IgD-negative memory B cell (primary cell): Measurements from ENCODE around the gene MAPK8. TPM values are rescaled to one million over a fixed set of nuclear protein-coding genes. Genes with fewer than 3 reads are reported as not detected.

Source experiments
- H3K27ac Mint-ChIP-seq, 3 donors: one replicate each; pipeline ENCODE4 v1.8.0; 2020 to 2022; ENCODE audit warnings: mild to moderate bottlenecking in 3 of 3, mixed read lengths in 3 of 3, moderate library complexity in 1 of 3
- H3K27me3 Mint-ChIP-seq: one replicate; pipeline ENCODE4 v1.8.0; 2021; ENCODE audit warnings: mixed read lengths
- H3K36me3 Mint-ChIP-seq: one replicate; pipeline ENCODE4 v1.8.0; 2020; ENCODE audit warnings: mild to moderate bottlenecking, mixed read lengths
- H3K4me1 Mint-ChIP-seq, 3 donors: one replicate each; pipeline ENCODE4 v1.8.0; 2020 to 2022; ENCODE audit warnings: mixed read lengths in 3 of 3, mild to moderate bottlenecking in 1 of 3
- H3K4me3 Mint-ChIP-seq, 4 donors: one replicate each; pipeline ENCODE4 v1.8.0; 2020 to 2022; ENCODE audit warnings: mild to moderate bottlenecking in 4 of 4, mixed read lengths in 4 of 4, moderate library complexity in 3 of 4
- H3K9me3 Mint-ChIP-seq, 3 donors: one replicate each; pipeline ENCODE4 v1.8.0; 2020 to 2021; ENCODE audit warnings: mixed read lengths in 3 of 3, mild to moderate bottlenecking in 1 of 3
- polyA plus RNA-seq: library from polyadenylated mRNA; unstranded; fragments of 300-500 nt; fragmentation: Illumina TruSeq; gene quantifications from one replicate; pipeline ENCODE4 v1.2.3, GENCODE V29; 2021

The MAPK8 gene
- polyA plus RNA-seq, 1 donor from 2014 or later, result 9.3 TPM

DNA sequence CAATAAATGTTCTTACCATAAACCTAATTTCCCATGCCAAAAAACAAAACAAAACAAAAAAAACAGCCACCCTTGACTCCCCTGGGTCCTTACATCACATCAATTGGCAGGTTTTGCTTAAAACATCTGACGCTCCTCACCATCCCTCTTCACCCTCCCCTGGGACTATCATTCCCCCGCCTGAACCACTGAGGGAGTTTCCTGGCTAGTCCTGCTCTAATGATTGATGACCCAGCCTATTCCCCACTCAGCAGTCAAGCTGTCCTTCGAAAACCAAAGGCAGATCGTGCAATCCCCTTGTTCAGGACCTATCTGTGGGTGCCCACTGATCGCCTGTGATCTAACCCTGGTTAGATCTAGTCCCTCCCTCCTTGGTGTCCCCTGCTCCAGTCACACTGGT is 20.8 kb upstream of the MAPK8 start:
- no peaks in the 10 kb centered on the region for H3K27me3 Mint-ChIP-seq
- H3K4me1 Mint-ChIP-seq, result peaks cover 0 to 10% (median 6%) of the 10 kb centered on the region in 3 donors
- peaks cover 6 to 18% (median 7%) of the 10 kb centered on the region in 3 donors for H3K9me3 Mint-ChIP-seq
- peaks cover 8% of the 10 kb centered on the region for H3K36me3 Mint-ChIP-seq
- H3K27ac Mint-ChIP-seq, result peak overlapping the region in 1 of 3 donors; percentile 18
- peak overlapping the region in 1 of 4 donors; percentile 1 for H3K4me3 Mint-ChIP-seq

DNA sequence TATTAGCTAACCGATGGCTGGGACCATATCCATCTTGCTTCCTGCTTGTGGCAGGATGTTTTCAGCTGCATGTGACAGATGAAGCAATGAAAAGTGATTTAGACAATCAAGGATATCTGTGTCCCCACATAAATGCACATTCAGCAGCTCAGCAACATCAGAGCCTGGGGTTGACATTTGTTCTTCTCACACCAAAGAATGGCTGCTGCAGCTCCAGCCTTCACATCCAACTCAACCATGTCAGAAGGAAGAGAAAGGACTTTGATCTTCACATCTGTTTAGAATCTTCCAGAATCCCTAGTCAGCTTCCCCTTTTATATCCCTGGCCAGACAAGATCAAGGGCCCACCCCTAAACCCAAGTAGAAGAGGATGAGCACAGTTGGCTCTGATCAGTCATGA is 20.1 kb upstream of the MAPK8 start:
- Mint-ChIP-seq H3K4me1 (peaks cover 0 to 10% (median 6%) of the 10 kb centered on the region in 3 donors), H3K9me3 (peaks cover 4 to 14% (median 4%) of the 10 kb centered on the region in 3 donors), H3K27me3 (no peaks in the 10 kb centered on the region), H3K4me3 (no peak overlapping the region), H3K27ac (no peak overlapping the region), H3K36me3 (peaks cover 8% of the 10 kb centered on the region)

DNA sequence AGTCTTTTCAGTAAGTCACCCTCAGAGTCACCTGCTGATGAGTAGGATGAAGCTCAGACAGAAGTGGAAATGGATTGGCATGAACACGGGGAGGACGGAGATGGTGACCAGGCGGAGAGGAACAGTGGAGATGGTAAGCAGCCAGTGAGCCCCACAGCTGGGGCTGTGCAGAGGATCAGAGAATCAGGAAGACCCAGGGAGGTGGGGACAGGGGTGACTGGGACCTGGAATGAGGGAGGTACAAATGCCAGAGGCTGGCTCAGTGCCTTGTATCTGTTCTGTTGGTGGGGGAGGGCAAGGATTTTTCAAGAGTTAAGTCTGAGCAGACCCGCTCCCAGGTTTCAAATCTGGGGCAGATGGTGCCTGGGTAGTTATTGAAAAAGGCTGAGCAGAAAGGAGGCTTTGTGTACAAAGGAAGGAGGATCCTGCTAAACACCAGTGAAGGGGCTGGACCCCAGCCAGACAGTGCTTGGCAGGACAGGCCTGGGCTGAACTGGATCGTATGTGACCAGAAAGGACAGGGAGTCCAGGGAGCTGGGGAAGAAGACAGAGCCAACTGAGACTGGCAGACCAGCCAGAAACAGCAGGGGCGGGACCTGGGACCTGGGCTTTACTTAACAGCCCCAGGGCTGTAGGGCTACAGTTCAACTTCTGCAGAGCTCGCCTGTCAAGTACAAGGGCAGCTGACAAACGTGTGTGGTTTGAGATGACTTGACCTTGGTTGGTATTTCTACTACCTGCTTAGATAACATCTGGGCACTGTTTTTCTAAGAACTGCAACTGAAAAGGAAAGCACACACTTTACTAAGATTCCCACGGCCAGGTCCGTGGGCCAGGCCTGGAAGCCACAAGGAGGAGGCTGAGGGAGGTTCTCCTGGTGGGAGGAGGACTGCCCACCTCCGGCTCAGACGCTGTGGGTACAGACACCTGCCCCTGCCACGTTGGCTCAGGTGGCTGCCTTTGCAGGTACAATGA is 18.8 kb upstream of the MAPK8 start:
- H3K36me3 Mint-ChIP-seq, result peaks cover 8% of the 10 kb centered on the region
- H3K27ac Mint-ChIP-seq, result no peak overlapping the region
- H3K4me1 Mint-ChIP-seq, result peaks cover 0 to 9% (median 5%) of the 10 kb centered on the region in 3 donors
- no peaks in the 10 kb centered on the region for H3K27me3 Mint-ChIP-seq
- H3K9me3 Mint-ChIP-seq, result peaks cover 2 to 6% (median 4%) of the 10 kb centered on the region in 3 donors
- no peak overlapping the region for H3K4me3 Mint-ChIP-seq

DNA sequence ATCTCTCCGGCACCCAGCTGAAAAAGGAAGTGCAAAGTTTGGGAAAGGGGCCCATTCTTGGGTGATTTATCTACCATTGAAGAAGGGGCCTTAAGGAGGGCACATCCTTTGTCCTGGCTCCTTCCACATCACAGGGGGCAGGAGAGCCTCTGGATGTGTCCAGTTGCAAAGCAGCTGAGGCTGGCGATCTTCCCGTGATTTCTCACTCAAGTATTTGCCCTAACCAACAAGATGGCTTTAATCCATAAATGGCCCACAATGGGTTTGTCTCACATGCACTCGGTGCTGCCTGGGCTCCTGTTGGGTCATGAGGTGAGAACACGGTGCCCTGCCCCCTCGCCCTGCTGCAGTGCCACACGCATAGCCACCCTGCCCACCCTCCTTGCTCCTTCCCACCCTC is 17.8 kb upstream of the MAPK8 start:
- peaks cover 6% of the 10 kb centered on the region for H3K36me3 Mint-ChIP-seq

DNA sequence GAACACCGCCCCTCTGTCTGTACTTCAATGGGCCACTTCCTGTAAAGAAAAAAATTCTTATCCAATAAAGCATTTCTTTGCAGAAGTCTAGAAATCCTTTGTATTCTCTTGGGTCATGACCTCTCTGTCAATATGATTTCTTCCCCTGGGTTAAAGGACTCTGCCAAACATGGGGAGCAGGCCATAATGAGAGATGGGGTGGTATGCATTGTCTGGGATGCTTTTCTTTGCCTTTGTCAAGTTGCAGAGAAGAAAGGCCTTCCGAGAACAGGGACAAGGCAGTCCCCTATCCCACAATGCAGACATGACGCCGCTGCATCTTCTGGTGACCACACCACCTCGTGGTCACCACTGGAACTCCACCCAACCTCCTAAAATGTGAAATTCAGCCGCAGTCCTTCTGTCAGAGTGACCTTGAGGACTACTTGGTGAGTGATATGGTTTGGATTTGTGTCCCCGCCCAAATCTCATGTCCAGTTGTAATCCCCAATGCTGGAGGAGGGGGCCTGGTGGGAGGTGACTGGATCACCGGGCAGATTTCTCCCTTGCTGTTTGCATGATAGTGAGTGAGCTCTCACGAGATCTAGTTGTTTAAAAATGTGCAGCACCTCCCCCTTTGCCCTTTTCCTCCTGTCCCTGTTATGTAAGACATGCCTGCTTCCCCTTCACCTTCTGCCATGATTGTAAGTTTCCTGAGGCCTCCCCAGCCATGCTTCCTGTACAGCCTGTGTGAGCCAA is 16.8 kb upstream of the MAPK8 start:
- Mint-ChIP-seq H3K36me3 (peaks cover 5% of the 10 kb centered on the region), H3K4me1 (peaks cover 0 to 5% (median 4%) of the 10 kb centered on the region in 3 donors), H3K27me3 (no peaks in the 10 kb centered on the region), H3K9me3 (peaks cover 0 to 2% (median 0%) of the 10 kb centered on the region in 3 donors), H3K27ac (no peak overlapping the region), H3K4me3 (no peak overlapping the region)

More for the DNA sequence above, 17.8 kb upstream of the MAPK8 start:
- peaks cover 2 to 5% (median 3%) of the 10 kb centered on the region in 3 donors for H3K9me3 Mint-ChIP-seq
- H3K4me3 Mint-ChIP-seq, result no peak overlapping the region
- H3K4me1 Mint-ChIP-seq, result peaks cover 0 to 5% (median 4%) of the 10 kb centered on the region in 3 donors
- H3K27ac Mint-ChIP-seq, result no peak overlapping the region
- H3K27me3 Mint-ChIP-seq, result no peaks in the 10 kb centered on the region

DNA sequence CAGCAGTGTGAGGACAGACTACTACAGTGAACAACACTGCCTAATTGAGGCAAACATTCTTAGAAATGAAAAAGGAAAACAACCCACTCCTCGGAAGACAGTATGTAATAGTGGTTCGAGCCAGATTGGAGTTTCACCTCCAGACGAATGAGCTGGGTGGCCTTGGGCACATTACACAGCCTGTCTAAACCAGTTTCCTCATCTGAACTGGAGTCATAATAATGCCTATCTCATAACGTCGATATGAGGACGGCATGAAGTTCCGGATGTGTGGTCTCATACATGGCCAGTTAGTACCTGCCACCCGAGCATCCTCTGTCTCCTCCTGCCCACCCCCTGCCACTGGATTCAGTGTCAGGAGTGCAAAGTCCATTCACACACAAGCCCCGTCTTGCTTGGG is 16.2 kb upstream of the MAPK8 start:
- no peak overlapping the region for H3K27ac Mint-ChIP-seq
- H3K36me3 Mint-ChIP-seq, result peaks cover 5% of the 10 kb centered on the region
- H3K4me1 Mint-ChIP-seq, result peaks cover 0 to 5% (median 4%) of the 10 kb centered on the region in 3 donors
- no peak overlapping the region for H3K4me3 Mint-ChIP-seq
- H3K27me3 Mint-ChIP-seq, result no peaks in the 10 kb centered on the region
- H3K9me3 Mint-ChIP-seq, result no peaks in the 10 kb centered on the region

DNA sequence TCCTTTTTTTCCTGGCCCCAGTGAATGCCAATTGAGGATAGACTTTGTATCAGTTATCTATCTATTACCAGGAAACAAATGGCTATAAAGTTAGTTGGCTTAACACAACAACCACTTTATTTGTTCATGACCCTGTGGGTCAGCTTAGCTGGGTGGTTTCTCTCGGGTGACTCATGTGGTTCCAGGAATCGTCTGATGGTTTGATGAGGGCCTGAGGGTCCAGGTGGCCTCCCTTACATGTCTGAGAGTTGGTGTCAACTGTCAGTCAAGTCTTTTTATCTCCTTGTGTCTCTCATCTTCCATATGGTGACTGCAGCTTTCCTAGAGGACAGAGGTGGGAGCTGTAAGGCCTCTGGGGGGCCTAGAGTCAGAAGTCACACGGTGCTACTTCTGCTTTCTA is 15.3 kb upstream of the MAPK8 start:
- no peak overlapping the region for H3K27ac Mint-ChIP-seq

DNA sequence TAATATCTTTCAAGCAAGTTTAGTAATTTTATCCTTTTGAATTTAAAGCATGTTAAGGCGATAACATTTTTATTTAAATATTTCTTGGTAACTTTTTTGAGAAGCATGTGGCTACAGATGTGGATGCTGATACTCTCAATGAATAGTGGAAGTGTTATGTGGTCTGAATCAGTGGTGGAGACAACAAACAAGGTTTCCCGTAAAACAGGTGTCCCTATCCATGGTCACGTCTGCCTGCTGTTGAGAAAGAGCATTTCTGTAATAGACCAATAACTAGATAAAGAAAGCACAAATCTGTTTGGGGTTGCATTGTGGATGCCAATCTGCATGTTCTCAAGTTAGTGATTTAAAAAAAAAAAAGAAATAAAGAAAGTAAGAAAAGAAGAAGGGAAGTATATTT is 13.9 kb upstream of the MAPK8 start:
- Mint-ChIP-seq H3K9me3 (no peaks in the 10 kb centered on the region), H3K36me3 (peaks cover 3% of the 10 kb centered on the region), H3K27ac (no peak overlapping the region), H3K4me1 (peaks cover 0 to 4% (median 3%) of the 10 kb centered on the region in 3 donors), H3K27me3 (peaks cover 2% of the 10 kb centered on the region), H3K4me3 (no peak overlapping the region)

More for the DNA sequence above, 15.3 kb upstream of the MAPK8 start:
- Mint-ChIP-seq H3K9me3 (no peaks in the 10 kb centered on the region), H3K27me3 (no peaks in the 10 kb centered on the region), H3K36me3 (peaks cover 3% of the 10 kb centered on the region), H3K4me3 (no peak overlapping the region), H3K4me1 (peaks cover 0 to 4% (median 3%) of the 10 kb centered on the region in 3 donors)

DNA sequence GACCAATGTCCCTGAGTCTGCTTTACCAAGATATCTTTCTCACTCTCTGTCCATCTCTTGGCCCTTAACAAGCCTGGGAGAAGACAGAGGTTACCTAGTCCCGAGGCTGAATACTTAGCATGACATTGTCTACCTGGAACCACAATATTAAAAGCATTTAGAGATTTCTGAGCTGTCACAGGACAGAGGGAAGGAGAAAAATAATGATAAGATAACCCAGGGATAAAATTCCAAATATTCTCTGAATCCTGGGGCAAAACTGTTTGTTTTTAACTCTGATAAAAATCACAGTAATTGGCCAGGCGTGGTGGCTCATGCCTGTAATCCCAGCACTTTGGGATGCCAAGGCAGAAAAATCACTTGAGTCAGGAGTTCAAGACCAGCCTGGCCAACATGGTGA is 12.0 kb upstream of the MAPK8 start:
- H3K36me3 Mint-ChIP-seq, result no peaks in the 10 kb centered on the region
- peaks cover 2% of the 10 kb centered on the region for H3K27me3 Mint-ChIP-seq
- no peaks in the 10 kb centered on the region for H3K9me3 Mint-ChIP-seq
- H3K4me1 Mint-ChIP-seq, result peaks cover 0 to 4% (median 0%) of the 10 kb centered on the region in 3 donors
- H3K4me3 Mint-ChIP-seq, result no peak overlapping the region
- H3K27ac Mint-ChIP-seq, result no peak overlapping the region

DNA sequence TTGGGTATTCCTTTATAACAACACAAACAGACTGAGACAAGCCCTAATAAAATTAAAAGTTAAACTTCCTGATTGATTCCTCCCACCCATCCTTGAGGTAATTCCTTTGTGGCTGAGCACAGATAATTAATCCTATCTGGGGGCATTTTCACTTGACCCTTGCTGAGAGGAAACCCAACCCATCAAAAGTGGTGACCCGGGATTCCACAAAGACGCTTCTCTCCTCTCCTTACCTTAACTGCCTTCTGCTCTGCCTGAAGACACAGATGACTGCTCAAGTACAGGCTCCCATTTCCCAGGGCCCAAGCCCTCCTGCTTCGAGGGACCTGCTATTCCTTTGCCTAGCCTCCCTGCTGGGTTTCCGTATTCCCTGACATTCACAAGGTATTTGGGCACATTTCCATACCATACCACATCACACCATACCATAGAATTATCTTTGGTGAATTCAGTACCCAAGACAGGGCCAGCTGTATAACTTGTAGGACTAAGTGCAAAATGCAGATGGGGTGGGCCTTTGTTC is 9.8 kb upstream of the MAPK8 start:
- H3K27me3 Mint-ChIP-seq, result peaks cover 4% of the 10 kb centered on the region
- H3K4me1 Mint-ChIP-seq, result peaks cover 0 to under 1% (median 0%) of the 10 kb centered on the region in 3 donors
- H3K4me3 Mint-ChIP-seq, result no peak overlapping the region
- H3K36me3 Mint-ChIP-seq, result no peaks in the 10 kb centered on the region
- no peak overlapping the region for H3K27ac Mint-ChIP-seq
- H3K9me3 Mint-ChIP-seq, result no peaks in the 10 kb centered on the region

DNA sequence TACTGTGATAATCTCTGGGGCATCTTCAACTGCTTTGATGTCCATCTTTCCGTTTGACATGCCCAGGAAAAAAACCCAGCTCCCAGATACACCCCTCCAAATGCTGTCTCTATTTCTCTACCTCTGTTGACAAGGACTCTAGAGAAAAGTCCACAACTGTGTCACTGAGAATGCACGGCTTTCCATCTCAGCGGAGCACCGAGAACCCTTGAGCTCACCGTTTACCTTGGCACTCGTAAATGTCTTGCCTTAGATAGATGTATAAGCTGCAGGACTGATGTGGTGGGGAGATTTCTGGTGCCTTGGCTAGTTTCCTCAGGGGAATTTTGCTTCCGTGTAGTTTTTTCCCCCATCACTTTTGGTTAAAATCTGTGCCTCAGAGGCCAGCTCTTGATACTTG is 7.4 kb upstream of the MAPK8 start:
- Mint-ChIP-seq H3K4me1 (peaks cover 0 to 3% (median 0%) of the 10 kb centered on the region in 3 donors), H3K27ac (no peak overlapping the region), H3K36me3 (no peaks in the 10 kb centered on the region), H3K4me3 (no peak overlapping the region), H3K27me3 (peaks cover 5% of the 10 kb centered on the region), H3K9me3 (no peaks in the 10 kb centered on the region)

DNA sequence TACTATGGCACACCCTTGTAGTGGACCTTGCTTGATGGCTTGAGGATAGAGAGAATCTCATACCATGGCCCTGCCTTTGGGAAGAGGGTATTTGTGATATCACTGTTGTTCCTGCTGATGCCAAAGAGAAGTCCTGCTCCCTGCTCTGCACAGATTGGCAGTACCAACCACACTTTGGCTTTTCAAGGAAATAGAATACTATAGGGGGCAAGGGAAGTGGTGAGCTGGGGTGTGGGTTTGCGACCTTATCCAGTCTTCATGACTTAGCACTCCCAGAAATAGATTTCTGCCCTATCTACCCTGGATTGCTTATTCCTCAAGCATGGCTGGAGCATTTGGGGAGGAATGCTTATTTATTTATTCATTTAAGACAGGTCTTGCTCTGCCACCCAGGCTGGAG is 6.8 kb upstream of the MAPK8 start:
- no peaks in the 10 kb centered on the region for H3K9me3 Mint-ChIP-seq
- H3K36me3 Mint-ChIP-seq, result no peaks in the 10 kb centered on the region
- H3K4me1 Mint-ChIP-seq, result peaks cover 0 to 3% (median 0%) of the 10 kb centered on the region in 3 donors
- peaks cover 5% of the 10 kb centered on the region for H3K27me3 Mint-ChIP-seq
- no peak overlapping the region for H3K27ac Mint-ChIP-seq
- no peak overlapping the region for H3K4me3 Mint-ChIP-seq

DNA sequence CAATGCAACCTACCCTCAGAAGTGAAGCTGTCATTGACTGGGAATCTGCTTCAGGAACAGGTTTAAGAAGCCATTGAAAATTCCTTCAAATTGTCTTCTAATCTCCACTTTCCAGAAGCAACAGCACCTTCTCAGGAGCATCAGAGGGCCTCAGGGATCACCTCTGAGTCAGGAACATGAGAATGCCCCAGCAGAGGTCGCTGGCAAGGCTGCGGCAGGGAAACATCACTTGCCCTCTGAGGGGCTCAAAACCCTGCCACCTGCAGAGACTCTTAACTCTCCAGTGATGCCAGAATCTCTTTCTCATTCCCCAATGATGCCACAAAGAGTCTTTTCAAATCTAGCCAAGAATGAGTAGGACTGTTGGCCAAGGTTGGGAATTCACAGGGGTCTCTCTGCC is 5.9 kb upstream of the MAPK8 start:
- Mint-ChIP-seq H3K36me3 (no peaks in the 10 kb centered on the region), H3K9me3 (no peaks in the 10 kb centered on the region), H3K4me3 (no peak overlapping the region), H3K4me1 (peaks cover 0 to 3% (median 0%) of the 10 kb centered on the region in 3 donors), H3K27ac (peak overlapping the region in 1 of 3 donors; percentile 52), H3K27me3 (peaks cover 5% of the 10 kb centered on the region)

DNA sequence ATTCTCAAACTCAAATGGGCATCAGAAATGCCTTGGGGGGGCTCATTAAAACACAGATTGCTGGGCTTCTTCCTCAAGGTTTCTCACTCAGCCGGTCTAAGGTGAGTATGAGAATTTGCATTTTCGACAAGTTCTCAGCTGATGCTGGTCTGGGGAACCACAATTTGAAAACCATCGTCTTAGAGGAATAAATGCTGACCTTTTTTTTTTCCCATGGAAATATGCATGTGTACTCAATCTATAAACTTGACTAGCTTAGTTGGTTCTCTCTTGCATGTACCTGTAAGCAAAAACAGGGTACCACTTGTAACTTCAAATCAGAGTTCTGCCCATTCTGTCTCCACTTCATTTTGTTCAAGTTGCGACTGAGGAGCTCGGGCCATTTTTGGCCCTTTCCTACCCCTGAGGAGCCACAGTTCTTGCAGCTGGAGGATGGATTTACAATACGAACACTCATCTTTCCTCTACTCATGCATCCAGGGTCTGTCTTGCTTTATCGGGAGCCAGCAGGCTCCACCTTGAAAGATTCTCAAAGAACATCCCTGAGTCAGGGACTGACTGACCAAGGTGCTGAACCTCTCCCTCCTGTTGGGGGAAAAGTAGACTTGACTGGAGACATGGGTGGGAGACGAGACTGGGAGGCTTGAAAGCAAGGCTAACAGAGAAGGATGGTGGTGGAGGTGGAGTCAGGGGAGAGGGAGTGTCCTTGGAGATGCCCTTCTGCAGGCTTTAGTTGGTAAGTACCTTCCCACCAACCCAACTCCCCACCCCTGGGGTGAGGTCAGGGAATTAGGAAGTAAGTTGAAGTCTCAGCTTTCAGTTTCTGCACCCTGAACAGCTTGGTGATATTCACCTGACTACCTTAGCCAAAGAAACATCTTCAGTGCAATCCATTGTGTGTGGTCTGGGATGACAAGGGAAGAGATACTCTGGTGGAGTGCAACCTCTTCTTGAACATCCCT is 3.7 kb upstream of the MAPK8 start:
- Mint-ChIP-seq H3K27me3 (peaks cover 3% of the 10 kb centered on the region), H3K27ac (no peak overlapping the region), H3K9me3 (no peaks in the 10 kb centered on the region), H3K4me3 (no peak overlapping the region), H3K36me3 (no peaks in the 10 kb centered on the region), H3K4me1 (peaks cover 5 to 9% (median 9%) of the 10 kb centered on the region in 3 donors)
